ENCODE results near the gene PTGES. TPM values are rescaled to one million over a fixed set of nuclear protein-coding genes. Genes with fewer than 3 reads are reported as not detected.

Gene PTGES
- total and polyA plus RNA-seq, 7 donors = 0.92 to 10.2 (median 3.9) TPM

DNA sequence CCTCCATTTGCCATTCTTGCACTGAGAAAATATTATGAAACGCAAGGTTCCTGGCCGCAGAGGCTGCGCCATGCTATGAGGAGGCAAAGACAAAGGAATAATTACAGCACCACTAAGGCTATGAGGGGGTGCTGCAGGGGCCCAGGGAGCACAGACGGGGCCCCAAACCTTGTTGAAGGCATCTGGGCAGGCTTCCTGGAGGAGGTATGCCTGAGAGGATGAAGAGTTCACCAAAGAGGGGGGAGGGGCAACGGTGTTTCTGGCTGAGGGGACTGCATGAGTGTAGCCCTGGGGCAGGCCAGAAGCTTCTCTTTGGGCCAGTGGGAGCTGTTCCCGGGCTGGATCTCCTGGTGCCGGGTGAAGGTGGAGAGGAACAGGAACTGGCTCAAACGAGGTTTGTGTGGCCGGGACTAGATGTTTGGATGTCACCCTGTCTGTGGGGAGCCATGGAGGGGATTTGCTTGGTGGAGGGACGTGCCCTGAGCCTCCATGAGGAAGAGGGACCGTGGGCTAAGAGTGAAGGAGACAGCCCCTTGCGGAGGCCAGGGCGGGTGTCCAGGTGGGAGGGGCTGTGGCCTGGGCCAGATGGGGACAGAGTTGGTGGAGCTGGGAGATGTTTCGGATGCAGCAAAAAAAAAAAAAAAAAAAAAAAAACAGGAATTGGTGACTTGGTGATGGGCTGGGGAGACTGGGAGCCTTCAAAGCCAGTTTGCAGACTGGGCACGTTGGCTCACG, 28.2 kb downstream of the PTGES start:
- TF ChIP-seq POLR2AphosphoS5 (IDR thresholded peaks at IDR 0.05) = no peak
- Histone ChIP-seq H3K9me3 (no peaks in the 10 kb centered on the region), H3K4me3 (no peak overlapping the region), H3K27me3 (no peaks in the 10 kb centered on the region), H3K27ac (no peak overlapping the region), H3K4me1 (peaks cover 0 to 9% (median 6%) of the 10 kb centered on the region in 4 donors), H3K36me3 (no peaks in the 10 kb centered on the region)
- intact Hi-C loops (cut with DNase I) = no loop called here
- 82 to 85% methylated on average over 16 of the region's 16 CpGs for WGBS, 2 donors
- no peak for DNase-seq

DNA sequence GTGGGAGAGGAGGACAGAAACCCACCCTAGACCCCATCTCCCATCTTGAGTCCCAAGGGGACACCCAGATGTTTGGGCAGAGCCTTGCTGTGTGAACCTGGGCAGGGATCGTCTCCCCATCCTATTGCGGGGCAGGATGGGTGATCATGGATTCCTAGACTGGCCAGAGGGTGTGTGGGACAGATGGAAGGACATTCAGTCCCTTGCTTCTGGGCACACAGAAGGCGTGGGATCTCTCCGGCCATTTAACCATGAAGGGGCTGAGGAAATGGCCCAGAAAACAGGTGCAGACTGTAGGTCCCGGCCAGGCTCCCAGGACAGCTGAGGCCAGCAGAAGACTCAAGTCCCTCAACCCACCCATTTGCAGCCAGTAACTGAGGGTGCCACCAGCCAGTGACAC, 29.9 kb downstream of the PTGES start:
- Histone ChIP-seq H3K27ac (no peak overlapping the region), H3K36me3 (no peaks in the 10 kb centered on the region), H3K4me3 (no peak overlapping the region), H3K9me3 (no peaks in the 10 kb centered on the region), H3K4me1 (peaks cover 0 to 9% (median 6%) of the 10 kb centered on the region in 4 donors), H3K27me3 (no peaks in the 10 kb centered on the region)
- WGBS, 2 donors = 86 to 95% methylated on average over 5 of the region's 5 CpGs
- TF ChIP-seq POLR2AphosphoS5 (IDR thresholded peaks at IDR 0.05) (no peak), EP300 (IDR thresholded peaks at IDR 0.05) (no peak), POLR2A (IDR thresholded peaks at IDR 0.05) (no peak)
- TF ChIP-seq, protein P1, sequence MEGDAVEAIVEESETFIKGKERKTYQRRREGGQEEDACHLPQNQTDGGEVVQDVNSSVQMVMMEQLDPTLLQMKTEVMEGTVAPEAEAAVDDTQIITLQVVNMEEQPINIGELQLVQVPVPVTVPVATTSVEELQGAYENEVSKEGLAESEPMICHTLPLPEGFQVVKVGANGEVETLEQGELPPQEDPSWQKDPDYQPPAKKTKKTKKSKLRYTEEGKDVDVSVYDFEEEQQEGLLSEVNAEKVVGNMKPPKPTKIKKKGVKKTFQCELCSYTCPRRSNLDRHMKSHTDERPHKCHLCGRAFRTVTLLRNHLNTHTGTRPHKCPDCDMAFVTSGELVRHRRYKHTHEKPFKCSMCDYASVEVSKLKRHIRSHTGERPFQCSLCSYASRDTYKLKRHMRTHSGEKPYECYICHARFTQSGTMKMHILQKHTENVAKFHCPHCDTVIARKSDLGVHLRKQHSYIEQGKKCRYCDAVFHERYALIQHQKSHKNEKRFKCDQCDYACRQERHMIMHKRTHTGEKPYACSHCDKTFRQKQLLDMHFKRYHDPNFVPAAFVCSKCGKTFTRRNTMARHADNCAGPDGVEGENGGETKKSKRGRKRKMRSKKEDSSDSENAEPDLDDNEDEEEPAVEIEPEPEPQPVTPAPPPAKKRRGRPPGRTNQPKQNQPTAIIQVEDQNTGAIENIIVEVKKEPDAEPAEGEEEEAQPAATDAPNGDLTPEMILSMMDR (IDR thresholded peaks at IDR 0.05) = no peak
- intact Hi-C loops (cut with DNase I) = no loop called here
- no peak for DNase-seq

DNA sequence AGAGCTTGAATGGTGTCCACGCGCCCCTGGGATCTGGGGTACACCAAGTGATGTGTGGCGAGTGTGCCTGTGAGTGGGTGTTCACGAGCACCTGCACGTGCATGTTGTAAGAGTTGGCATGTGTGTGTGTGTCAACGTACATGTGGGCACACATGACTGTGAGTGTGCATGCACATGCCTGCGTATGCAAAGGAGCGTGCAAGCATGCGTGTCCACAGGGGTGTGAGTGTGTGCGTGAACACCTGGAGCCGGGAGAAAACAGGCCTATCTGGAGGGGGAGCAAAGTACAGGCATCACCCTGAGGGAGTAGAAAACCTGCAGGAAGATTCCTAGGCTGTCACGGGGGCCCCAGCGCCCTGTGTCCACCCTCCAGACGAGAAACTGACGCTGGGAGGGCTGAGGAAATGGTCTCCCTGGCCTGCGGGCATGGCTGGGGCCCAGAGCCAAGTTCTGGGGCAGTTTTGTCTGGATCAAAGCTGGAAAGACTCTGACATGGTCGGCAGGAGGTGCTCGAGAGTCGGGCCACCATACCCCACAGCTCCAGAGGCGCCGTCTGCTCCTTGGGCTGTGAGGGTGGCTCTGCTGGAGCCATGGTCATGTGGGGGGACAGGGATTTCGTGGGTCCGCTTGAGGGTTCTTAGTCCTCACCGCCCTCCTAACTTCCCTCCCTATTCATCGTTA, 31.8 kb downstream of the PTGES start:
- peaks cover 0 to 5% (median 2%) of the 10 kb centered on the region in 4 donors for H3K4me1 ChIP-seq
- intact Hi-C loops (cut with DNase I) = no loop called here
- WGBS, 2 donors = 55 to 86% methylated on average over 25 of the region's 25 CpGs
- no peaks in the 10 kb centered on the region for H3K27me3 ChIP-seq
- no peak overlapping the region for H3K4me3 ChIP-seq
- no peaks in the 10 kb centered on the region for H3K9me3 ChIP-seq
- no peak overlapping the region for H3K27ac ChIP-seq
- no peaks in the 10 kb centered on the region for H3K36me3 ChIP-seq
- TF ChIP-seq POLR2AphosphoS5 (IDR thresholded peaks at IDR 0.05) = no peak
- no peak for TF ChIP-seq POLR2A (IDR thresholded peaks at IDR 0.05)
- no peak for TF ChIP-seq EP300 (IDR thresholded peaks at IDR 0.05)
- TF ChIP-seq, protein P1 (IDR thresholded peaks at IDR 0.05) = no peak
- DNase-seq = no peak

DNA sequence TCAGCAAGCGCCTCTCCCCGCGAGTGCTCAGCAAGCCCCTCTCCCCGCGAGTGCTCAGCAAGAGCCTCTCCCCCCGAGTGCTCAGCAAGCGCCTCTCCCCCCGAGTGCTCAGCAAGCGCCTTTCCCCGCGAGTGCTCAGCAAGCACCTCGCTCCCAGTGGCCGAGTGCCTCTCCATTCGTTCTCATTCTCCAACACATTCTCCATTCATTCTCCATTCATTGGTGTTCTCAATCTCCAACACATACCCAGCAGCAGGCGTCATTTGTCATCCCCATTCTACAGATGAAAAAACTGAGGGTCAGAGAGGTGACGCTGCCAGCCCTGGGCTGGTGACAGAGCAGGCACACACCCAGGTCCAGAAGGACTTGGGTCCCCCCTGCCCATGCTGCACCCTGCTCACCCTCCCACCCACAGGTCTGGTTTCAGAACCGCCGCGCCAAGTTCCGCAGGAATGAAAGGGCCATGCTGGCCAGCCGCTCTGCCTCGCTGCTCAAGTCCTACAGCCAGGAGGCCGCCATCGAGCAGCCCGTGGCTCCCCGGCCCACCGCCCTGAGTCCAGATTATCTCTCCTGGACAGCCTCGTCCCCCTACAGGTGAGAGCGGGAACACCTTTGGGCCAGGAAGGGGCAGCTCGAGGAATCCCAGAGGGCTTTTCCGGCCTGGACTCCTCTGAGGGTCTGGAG, 32.5 kb downstream of the PTGES start:
- 75 to 85% methylated on average over 31 of the region's 31 CpGs for WGBS, 2 donors
- intact Hi-C loops (cut with DNase I) = no loop called here

More for the DNA sequence above, 32.5 kb downstream of the PTGES start:
- Histone ChIP-seq H3K4me3 (no peak overlapping the region), H3K9me3 (no peaks in the 10 kb centered on the region), H3K27ac (no peak overlapping the region), H3K4me1 (peaks cover 0 to 9% (median 5%) of the 10 kb centered on the region in 4 donors), H3K27me3 (no peaks in the 10 kb centered on the region), H3K36me3 (no peaks in the 10 kb centered on the region)
- DNase-seq = no peak
- TF ChIP-seq EP300 (IDR thresholded peaks at IDR 0.05) (no peak), POLR2A (IDR thresholded peaks at IDR 0.05) (no peak), POLR2AphosphoS5 (IDR thresholded peaks at IDR 0.05) (no peak)
- TF ChIP-seq, protein P1 (IDR thresholded peaks at IDR 0.05) = no peak

All from sigmoid colon (tissue), 7 donors.